HEK293 (cell line): Measurements from ENCODE around the gene EDEM1.

Source experiments
- MZF1 ChIP-seq: fragments of 450-650 bp; formaldehyde crosslinking; IDR thresholded peaks from 2 replicates; pipeline ENCODE4 v1.5.1; 2017; ENCODE audit warnings: missing biosample characterization, missing genetic modification characterization, borderline replicate concordance
- PRDM1 ChIP-seq: fragments of 450-650 bp; formaldehyde crosslinking; IDR thresholded peaks from 2 replicates; pipeline ENCODE4; 2016; ENCODE audit warnings: missing biosample characterization, missing genetic modification characterization
- ZNF335 ChIP-seq: fragments of 450-650 bp; formaldehyde crosslinking; conservative IDR thresholded peaks from 2 replicates; pipeline ENCODE4 v1.5.1; 2016; ENCODE audit warnings: missing biosample characterization, missing genetic modification characterization
- ZNF510 ChIP-seq: fragments of 450-650 bp; formaldehyde crosslinking; IDR thresholded peaks from 2 replicates; pipeline ENCODE4 v1.5.1; 2018; ENCODE audit warnings: mild to moderate bottlenecking, missing genetic modification characterization, missing biosample characterization; ENCODE audit not compliant: insufficient replicate concordance
- ZNF600 ChIP-seq: fragments of 450-650 bp; formaldehyde crosslinking; IDR thresholded peaks from 2 replicates; pipeline ENCODE4 v1.5.1; 2016; ENCODE audit warnings: missing biosample characterization, missing genetic modification characterization
- TF ChIP-seq, protein P1 (sequence below): fragments of 450-650 bp; formaldehyde crosslinking; IDR thresholded peaks from 2 replicates; pipeline ENCODE4 v1.5.1; 2016; ENCODE audit warnings: missing biosample characterization, missing genetic modification characterization
- TF ChIP-seq, protein P2 (sequence below): IDR thresholded peaks from 2 replicates; pipeline ENCODE4 v1.6.1; 2011; ENCODE audit warnings: mild to moderate bottlenecking, low read depth, low read length, borderline replicate concordance

DNA sequence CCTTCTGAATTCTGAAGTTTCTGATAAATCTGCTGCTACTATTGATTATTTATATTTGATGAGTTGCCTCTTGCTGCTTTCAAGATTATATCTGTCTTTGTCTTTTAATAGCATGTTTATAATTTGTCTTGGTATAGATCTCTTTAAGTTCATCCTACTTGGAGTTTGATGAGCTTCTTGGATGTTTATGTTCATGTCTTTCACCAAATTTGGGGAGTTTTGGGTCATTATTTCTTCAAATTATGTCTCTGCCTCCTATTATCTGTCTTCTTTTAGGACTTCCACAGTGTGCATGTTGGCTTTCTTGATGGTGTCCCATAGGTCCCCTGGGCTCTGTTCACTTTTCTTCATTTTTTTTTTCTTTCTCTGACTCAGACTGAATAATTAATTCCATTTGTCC, 32.3 kb upstream of the EDEM1 start:
- TF ChIP-seq ZNF510 (no peak), ZNF335 (no peak), ZNF600 (no peak), PRDM1 (tag by site-specific recombination) (no peak), MZF1 (tag by site-specific recombination) (no peak)
- TF ChIP-seq, protein P1, sequence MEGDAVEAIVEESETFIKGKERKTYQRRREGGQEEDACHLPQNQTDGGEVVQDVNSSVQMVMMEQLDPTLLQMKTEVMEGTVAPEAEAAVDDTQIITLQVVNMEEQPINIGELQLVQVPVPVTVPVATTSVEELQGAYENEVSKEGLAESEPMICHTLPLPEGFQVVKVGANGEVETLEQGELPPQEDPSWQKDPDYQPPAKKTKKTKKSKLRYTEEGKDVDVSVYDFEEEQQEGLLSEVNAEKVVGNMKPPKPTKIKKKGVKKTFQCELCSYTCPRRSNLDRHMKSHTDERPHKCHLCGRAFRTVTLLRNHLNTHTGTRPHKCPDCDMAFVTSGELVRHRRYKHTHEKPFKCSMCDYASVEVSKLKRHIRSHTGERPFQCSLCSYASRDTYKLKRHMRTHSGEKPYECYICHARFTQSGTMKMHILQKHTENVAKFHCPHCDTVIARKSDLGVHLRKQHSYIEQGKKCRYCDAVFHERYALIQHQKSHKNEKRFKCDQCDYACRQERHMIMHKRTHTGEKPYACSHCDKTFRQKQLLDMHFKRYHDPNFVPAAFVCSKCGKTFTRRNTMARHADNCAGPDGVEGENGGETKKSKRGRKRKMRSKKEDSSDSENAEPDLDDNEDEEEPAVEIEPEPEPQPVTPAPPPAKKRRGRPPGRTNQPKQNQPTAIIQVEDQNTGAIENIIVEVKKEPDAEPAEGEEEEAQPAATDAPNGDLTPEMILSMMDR (tag by site-specific recombination) = no peak
- TF ChIP-seq, protein P2, sequence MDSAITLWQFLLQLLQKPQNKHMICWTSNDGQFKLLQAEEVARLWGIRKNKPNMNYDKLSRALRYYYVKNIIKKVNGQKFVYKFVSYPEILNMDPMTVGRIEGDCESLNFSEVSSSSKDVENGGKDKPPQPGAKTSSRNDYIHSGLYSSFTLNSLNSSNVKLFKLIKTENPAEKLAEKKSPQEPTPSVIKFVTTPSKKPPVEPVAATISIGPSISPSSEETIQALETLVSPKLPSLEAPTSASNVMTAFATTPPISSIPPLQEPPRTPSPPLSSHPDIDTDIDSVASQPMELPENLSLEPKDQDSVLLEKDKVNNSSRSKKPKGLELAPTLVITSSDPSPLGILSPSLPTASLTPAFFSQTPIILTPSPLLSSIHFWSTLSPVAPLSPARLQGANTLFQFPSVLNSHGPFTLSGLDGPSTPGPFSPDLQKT = no peak
